Smooth muscle cell (in vitro differentiated cells): ENCODE results near the gene CIAO2B. TPM values are rescaled to one million over a fixed set of nuclear protein-coding genes. Genes with fewer than 3 reads are reported as not detected.
A peak's percentile ranks its signal among the peaks of the same experiment; 100 is the strongest.

ENCODE experiments used
- DNase-seq: peaks from one replicate; lab custom pipeline; 2025; ENCODE audit not compliant: unreplicated experiment; lab: John Stamatoyannopoulos, UW
- H2AFZ ChIP-seq: fragments of 200-600 bp; sonication (generic); 2 replicates; pipeline ENCODE4 v1.6.0; 2016; ENCODE audit warnings: antibody characterized with exemption, low read depth, mild to moderate bottlenecking
- H3F3A ChIP-seq: fragments of 200-600 bp; sonication (generic); 2 replicates; pipeline ENCODE4 v1.6.0; 2017; ENCODE audit warnings: antibody characterized with exemption, low read depth
- H3K27ac ChIP-seq: fragments of 200-600 bp; sonication (generic); 2 replicates; pipeline ENCODE4 v1.5.1; 2016; ENCODE audit warnings: low read depth, mild to moderate bottlenecking
- H3K27me3 ChIP-seq: fragments of 200-600 bp; sonication (generic); 2 replicates; pipeline ENCODE4 v1.6.1; 2016; ENCODE audit warnings: low read depth, mild to moderate bottlenecking
- H3K36me3 ChIP-seq: fragments of 200-600 bp; sonication (generic); 2 replicates; pipeline ENCODE4 v1.5.1; 2016; ENCODE audit warnings: low read depth
- H3K4me1 ChIP-seq: fragments of 200-600 bp; sonication (generic); 2 replicates; pipeline ENCODE4 v1.5.1; 2016; ENCODE audit warnings: low read depth
- H3K4me2 ChIP-seq: fragments of 200-600 bp; sonication (generic); 2 replicates; pipeline ENCODE4 v1.6.0; 2016; ENCODE audit warnings: mild to moderate bottlenecking
- H3K4me3 ChIP-seq: fragments of 200-600 bp; sonication (generic); 2 replicates; pipeline ENCODE4 v1.5.1; 2016; ENCODE audit warnings: mild to moderate bottlenecking
- H3K79me2 ChIP-seq: fragments of 200-600 bp; sonication (generic); 2 replicates; pipeline ENCODE4 v1.6.0; 2016; ENCODE audit warnings: low read depth, mild to moderate bottlenecking
- H3K9ac ChIP-seq: fragments of 200-600 bp; sonication (generic); 2 replicates; pipeline ENCODE4 v1.6.0; 2016; ENCODE audit warnings: low read depth
- H3K9me3 ChIP-seq: fragments of 200-600 bp; sonication (generic); replicated peaks from 2 replicates; pipeline ENCODE4 v1.5.1; 2016; ENCODE audit warnings: low read depth
- H4K20me1 ChIP-seq: fragments of 200-600 bp; sonication (generic); 2 replicates; pipeline ENCODE4 v1.6.0; 2016; ENCODE audit warnings: low read depth
- CTCF ChIP-seq: fragments of 200-600 bp; sonication (generic); IDR thresholded peaks from 2 replicates; pipeline ENCODE4 v1.5.1; 2017; ENCODE audit warnings: borderline replicate concordance, mild to moderate bottlenecking, antibody characterized with exemption; ENCODE audit not compliant: insufficient read depth, poor library complexity, severe bottlenecking
- WGBS: methylation state at CpG from one replicate; pipeline ENCODE4 v1.1.7; 2016; ENCODE audit warnings: low lambda C conversion rate; 5-methylcytosine and 5-hydroxymethylcytosine counted together
- polyA plus RNA-seq: library from polyadenylated mRNA; unstranded; fragments of >200 nt; fragmentation: Nextera tagmentation; extraction: Ambion mirVana; gene quantifications from 2 replicates; pipeline ENCODE4 v1.2.1, GENCODE V29; 2016
- total RNA-seq: library from RNA; depleted of rRNA; stranded (reverse); fragments of >200 nt; gene quantifications from 2 replicates; pipeline ENCODE4 v1.2.3, GENCODE V29; 2014

CIAO2B gene
- total and polyA plus RNA-seq, 2 experiments from 2014 or later: 141 to 173 TPM

- no peaks in the 10 kb centered on the region for H3F3A ChIP-seq
- no peak overlapping the region for H3K27ac ChIP-seq
- no peaks in the 10 kb centered on the region for H3K36me3 ChIP-seq
- H3K4me3 ChIP-seq: no peak overlapping the region
- no peak overlapping the region for H3K9ac ChIP-seq
- H3K27me3 ChIP-seq: no peaks in the 10 kb centered on the region
- 82% methylated on average over 5 of the region's 5 CpGs for WGBS
- no peak for DNase-seq
- no peaks in the 10 kb centered on the region for H3K4me1 ChIP-seq
- no peak overlapping the region for H2AFZ ChIP-seq
- no peaks in the 10 kb centered on the region for H3K79me2 ChIP-seq
- H3K9me3 ChIP-seq: no peaks in the 10 kb centered on the region
- no peak for TF ChIP-seq CTCF
- no peak overlapping the region for H3K4me2 ChIP-seq
- no peaks in the 10 kb centered on the region for H4K20me1 ChIP-seq
Measured at GRCh38 chr16:66968847-66969246, 34.6 kb upstream of the CIAO2B start.

- 85% methylated on average over 6 of the region's 6 CpGs for WGBS
- Histone ChIP-seq H3K4me2 (no peak overlapping the region), H3K9ac (no peak overlapping the region), H3K4me1 (no peaks in the 10 kb centered on the region), H3K27ac (no peak overlapping the region), H3K4me3 (no peak overlapping the region), H3K79me2 (no peaks in the 10 kb centered on the region), H4K20me1 (no peaks in the 10 kb centered on the region), H3K27me3 (no peaks in the 10 kb centered on the region), H3K9me3 (no peaks in the 10 kb centered on the region), H2AFZ (no peak overlapping the region), H3F3A (no peaks in the 10 kb centered on the region), H3K36me3 (no peaks in the 10 kb centered on the region)
- TF ChIP-seq CTCF: no peak
- no peak for DNase-seq
Measured at GRCh38 chr16:66964049-66964448, 29.8 kb upstream of the CIAO2B start.

GRCh38 chr16:66961914-66962313 is 27.7 kb upstream of the CIAO2B start:
- no peaks in the 10 kb centered on the region for H3F3A ChIP-seq
- H3K4me1 ChIP-seq: no peaks in the 10 kb centered on the region
- H3K27me3 ChIP-seq: no peaks in the 10 kb centered on the region
- H3K9me3 ChIP-seq: no peaks in the 10 kb centered on the region
- TF ChIP-seq CTCF: no peak
- DNase-seq: no peak
- H3K27ac ChIP-seq: no peak overlapping the region
- 85% methylated on average over 5 of the region's 5 CpGs for WGBS
- H4K20me1 ChIP-seq: no peaks in the 10 kb centered on the region
- no peaks in the 10 kb centered on the region for H3K79me2 ChIP-seq
- no peak overlapping the region for H3K9ac ChIP-seq
- no peak overlapping the region for H3K4me3 ChIP-seq
- no peak overlapping the region for H3K4me2 ChIP-seq
- H2AFZ ChIP-seq: no peak overlapping the region
- no peaks in the 10 kb centered on the region for H3K36me3 ChIP-seq

- Histone ChIP-seq H2AFZ (no peak within 1 kb of the TSS), H4K20me1 (no peaks in the 10 kb centered on the region), H3K4me2 (no peak within 1 kb of the TSS), H3K27ac (no peak within 1 kb of the TSS), H3K79me2 (no peaks in the 10 kb centered on the region), H3K36me3 (no peaks in the 10 kb centered on the region), H3K27me3 (no peaks in the 10 kb centered on the region), H3K4me1 (no peaks in the 10 kb centered on the region), H3K9me3 (no peaks in the 10 kb centered on the region), H3K4me3 (no peak within 1 kb of the TSS), H3F3A (no peaks in the 10 kb centered on the region), H3K9ac (no peak within 1 kb of the TSS)
- WGBS: 61% methylated on average over 16 of the region's 16 CpGs
- TF ChIP-seq CTCF: peak; percentile 70
- no peak for DNase-seq
Measured at GRCh38 chr16:66961065-66961744, 27.0 kb upstream of the CIAO2B start, which contains the start of gene CES3. CES3 (plus strand) TSS chr16:66961266; CDS start chr16:66961308, 42 bp downstream.
